HG03460 (cell line): Measurements from ENCODE around the gene POLN.

Experiments used
- ATAC-seq: cut with Tn5 transposase; IDR thresholded peaks from one replicate; pipeline ENCODE4 v1.9.1; 2021; ENCODE audit not compliant: unreplicated experiment

The POLN gene

GRCh38 chr4:2241410-2242353, at the start of gene POLN, which contains the start of gene HAUS3:
Gene POLN (minus strand): TSS chr4:2242121. CDS start chr4:2229231, 12,890 bp downstream.
Gene HAUS3 (minus strand): TSS chr4:2242121. CDS start chr4:2240946, 1,175 bp downstream.
- peak; percentile 87 for ATAC-seq

DNA sequence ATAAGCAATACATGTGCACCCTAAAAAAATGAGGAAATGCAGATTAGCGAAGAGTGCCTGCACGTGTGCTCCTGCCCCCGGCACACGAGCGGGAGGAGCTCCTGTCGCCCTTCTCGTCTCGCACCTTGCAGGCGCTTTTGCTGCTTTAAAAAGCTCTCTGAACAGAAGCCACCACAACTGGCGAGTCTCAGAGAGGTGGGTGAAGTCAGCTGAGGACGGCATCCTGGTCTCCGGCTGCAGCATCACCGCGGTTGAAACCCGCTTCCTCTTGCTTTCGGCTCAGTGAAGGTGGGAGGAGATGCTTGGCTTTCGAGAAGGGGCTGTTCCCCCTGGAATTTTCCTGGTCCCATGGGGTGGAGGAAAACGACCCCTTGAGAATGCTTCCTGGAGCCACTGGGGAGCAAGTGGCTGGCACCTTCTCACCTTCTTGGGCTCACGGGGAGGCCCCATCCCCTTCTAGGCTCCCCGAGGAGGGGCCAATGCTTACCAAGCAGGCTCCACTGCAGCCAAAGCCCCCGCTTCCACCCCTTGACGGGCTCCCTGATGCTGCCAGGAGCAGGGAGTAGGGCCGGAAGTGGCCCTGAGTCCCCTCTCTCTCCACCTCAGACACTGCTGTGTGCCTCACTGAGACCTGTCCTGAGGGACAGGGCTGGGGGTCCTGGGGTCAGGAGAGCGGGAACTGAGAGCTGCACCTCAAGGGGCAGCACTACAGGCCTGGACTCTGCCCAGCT, 49.2 kb upstream of the POLN start:
- no peak for ATAC-seq

DNA sequence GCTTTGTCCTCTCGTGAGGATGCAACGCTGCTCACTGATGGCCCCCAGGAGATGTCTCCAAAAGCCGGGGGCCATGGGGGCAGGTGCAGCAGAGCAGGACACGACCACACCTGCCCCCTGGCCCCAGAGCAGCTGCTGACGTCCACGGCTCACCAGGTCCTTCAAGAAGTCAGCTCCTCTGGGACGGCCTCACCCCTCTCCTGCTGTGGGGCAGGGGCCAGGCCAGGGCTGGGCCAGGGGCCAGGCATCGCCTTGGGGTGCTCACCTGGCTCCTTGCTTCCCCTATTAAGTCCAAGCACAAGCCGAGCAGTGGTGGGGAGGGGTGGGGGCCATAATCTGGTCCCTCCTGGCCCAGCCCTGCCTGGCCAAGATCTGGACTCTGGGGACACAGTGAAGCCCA, 48.6 kb upstream of the POLN start:
- ATAC-seq: no peak

DNA sequence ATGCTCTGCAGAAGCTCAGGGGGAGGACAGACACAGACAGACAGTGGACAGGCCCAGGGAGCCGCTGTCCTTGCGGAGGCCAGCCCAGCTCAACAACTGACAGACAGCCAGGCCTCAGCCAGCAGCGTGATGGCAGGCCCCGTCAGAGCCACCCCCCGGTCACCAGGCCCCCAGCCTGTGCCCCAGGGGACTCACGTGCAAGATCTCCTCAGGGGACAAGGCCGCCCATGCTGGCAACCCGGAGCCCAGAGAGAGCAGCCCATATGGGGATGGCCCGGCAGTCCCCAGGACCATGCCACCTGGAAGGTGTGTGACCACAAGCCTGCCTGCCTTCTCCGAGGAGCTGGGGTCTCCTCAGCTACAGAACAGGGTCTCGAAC, 48.0 kb upstream of the POLN start:
- no peak for ATAC-seq

DNA sequence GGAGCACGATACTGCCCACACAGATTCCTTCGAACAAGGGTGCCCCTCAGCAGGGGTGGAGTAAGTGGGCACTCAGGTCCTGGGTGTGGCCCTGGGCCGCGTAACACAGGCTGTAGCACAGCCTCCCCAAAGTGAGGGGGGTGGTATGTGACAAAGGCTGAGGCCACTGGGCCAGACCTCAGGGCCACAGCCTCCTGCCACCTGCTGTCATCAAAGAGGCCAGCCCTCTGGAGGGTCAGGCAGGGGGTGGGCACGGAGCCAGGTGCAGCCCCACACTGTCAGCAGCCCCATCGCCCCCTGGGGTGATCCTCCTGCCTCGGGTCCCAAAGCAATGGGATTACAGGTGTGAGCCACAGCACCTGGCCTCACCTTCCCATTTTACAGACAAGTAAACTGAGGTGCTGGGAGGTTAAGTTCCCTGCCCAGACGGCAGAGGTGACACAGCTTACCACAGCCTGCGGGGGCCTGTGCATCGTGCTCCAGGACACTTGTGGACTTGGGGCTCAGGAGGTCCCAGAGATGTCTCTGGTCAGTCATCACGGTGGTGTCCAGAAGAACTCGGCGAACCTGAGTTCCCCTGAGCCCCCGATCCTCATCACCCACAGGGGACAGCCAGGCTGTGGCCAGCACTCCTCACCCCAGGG, 47.5 kb upstream of the POLN start:
- ATAC-seq: no peak

- ATAC-seq: no peak
These were observed 46.2 kb upstream of the POLN start for GRCh38 chr4:2288051-2288541.

GRCh38 chr4:2287594-2287915, 45.6 kb upstream of the POLN start:
- ATAC-seq: no peak

DNA sequence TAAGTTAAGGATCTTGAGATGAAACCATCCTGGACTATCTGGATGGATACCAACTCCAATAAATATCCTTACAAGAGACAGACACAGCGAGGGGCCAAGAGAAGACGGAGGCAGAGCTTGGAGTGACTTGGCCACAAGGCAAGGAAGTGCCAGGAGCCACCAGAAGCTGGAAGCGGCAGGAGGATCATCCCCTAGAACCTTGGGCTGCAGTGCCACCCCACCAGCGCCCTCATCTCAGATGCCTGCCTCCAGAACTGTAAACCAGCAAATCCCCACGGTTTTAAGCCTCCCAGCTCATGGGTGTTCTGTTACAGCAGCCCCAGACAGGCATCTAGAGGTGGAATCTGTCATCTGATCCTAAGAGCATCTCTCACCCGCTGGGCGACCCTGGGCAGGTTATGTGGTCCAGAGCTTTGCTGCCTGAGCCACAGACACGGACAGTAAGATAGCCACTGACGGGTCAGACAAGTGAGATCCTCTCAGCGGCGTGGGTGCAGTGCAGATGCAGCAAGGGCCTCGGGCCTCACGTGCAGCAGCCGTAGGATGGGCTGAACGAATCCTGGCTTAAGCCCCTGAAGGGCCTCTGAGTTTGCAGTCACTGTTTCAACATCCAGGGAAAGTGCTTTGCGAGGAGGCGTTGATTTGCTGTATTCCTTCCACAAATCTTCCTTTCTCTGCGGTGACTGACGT, 45.1 kb upstream of the POLN start:
- no peak for ATAC-seq

- ATAC-seq: no peak
These were observed 43.9 kb upstream of the POLN start for GRCh38 chr4:2285613-2286381.

GRCh38 chr4:2284934-2285612, 43.2 kb upstream of the POLN start:
- ATAC-seq: no peak

DNA sequence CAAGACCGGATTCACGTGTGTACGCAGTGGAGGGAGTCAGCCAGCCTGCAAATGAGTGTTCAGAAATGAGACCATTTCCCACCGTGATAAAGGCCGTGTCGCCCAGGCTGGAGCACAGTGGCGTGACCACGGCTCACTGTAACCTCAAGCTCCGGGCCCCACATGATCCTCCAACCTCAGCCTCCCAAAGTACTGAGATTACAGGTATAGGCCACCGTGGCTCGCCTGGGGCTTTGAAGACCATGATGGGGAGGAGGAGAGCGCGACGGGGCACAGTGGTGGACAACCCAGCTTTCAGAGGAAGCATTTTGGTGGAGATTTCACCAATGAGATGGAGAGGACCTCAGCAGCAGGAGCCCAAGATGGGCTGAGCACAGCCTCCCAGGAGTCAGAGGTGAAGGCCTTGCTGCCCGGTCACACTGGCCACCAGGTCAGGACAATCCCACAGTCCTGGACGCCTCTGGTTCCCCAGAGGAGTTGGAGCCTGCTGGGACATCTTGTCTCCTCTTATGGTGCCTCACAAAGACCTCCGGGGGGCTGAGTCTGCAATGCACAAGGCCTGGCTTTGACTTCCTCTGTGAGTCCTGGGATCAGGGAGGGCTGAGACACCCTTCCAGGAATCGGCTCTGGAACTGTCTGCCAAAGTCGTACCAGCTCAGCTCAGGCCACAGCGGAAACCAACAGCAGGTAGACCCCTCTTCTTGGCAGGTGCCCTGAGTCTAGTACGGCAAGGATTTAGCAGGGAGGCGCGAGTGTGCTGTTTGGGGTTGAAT, 42.4 kb upstream of the POLN start:
- ATAC-seq: no peak

DNA sequence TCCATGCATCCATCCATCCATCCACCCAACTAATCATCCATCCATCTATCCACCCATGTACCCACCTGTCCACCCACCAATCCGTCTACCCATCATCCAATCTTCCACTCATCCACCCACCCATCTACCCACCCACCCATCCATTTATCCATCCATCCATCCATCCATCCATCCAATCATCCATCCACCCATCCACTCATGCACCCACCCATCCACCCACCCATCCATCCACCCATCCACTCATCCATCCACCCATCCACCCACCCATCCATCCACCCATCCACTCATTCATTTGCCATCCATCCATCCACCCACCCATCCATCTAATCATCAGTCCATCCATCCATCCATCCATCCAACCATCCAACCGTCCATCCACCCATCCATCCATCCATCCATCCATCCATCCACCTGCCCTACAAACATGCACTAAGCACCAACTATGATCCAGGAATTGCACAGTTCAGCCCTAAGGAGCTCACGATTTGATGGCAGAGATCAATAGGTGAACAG, 41.3 kb upstream of the POLN start:
- ATAC-seq: no peak

DNA sequence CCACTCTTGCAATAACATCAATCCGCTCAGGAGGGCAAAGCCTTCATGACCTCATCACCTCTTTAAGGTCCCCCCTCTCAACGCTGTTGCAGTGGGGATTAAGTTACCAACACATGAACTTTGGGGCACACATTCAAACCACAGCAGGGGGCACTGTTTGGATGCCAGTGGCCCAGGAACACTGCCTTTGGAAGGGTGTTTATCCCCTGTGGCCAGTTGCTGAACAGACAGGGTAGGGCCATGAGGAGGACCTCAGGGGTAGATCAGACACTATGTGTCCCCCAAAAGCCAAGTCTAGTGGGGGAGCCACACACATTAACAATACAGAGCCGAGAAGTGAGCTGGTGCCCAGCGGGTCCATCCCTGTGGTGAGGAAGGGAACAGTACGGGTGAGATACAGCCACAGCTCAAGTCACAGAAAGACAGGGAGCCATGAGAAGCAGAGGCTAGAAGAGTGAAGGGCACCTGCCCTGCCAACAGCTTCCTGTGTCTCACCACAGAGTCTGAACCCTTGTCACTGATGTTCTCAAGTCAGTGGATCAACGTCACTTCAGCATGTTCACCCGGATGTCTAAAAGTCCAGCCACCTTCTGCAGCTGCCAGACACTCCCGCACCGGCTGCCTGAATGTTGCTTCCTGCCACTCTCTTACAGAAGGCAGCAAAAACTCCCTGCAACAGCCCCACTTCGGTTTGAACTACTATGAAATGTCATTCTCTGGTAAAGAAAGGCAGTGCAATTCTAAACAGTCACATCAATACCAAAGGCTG, 39.8 kb upstream of the POLN start:
- ATAC-seq: peak; percentile 87

GRCh38 chr4:2280531-2281300, 38.8 kb upstream of the POLN start:
- ATAC-seq: no peak

- no peak for ATAC-seq
These were observed 36.0 kb upstream of the POLN start for GRCh38 chr4:2277956-2278355.

GRCh38 chr4:2276581-2277325, 34.8 kb upstream of the POLN start:
- no peak for ATAC-seq
